ENCODE measurements around the gene IDH3B.

Gene IDH3B

DNA sequence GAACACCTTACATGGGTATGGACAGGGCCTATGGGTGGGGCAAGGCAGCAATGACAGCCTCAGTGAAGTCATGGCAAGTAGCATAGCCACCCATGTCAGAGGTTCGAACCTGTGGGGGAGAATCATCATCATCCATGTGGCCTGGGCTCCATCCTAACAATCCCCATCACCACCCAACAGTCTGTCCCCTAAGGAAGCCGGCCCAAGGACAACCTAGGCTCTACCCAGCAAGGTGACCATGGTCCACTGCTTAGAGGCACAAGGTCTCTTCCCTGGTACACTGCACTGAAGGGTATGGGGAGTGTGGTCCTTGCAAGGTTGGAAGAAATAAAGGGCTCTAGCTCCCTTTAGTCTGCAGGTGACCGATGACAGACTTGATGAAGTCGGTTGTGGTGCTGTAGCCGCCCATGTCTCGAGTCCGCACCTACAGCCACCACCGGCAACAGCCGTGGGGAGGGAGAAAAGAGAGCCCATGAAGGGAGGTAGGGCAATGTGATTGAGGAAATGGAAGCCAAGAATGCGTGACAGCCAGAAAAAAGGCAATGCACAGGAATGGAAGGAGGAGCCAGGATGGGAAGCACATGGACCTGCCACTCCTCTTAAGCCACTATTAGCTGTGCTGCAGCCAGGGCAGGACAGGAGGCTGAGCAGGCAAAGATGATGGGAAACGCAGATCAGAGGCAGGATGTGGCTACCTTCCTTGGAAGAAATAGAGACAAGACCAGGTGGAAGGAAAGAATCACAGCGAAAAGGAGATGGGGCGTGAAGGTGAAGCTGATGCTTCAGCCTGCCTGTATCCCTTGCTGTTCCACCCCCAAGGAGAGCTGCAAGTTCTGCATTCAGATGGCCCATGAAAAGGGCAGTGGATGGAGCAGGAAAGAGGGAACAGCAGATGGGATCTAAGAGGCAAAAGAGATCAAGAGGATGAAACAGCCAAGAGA, 5.3 kb downstream of the IDH3B start:
- H3K4me3 ChIP-seq (ENCODE audit: low read depth, low read length), result no peak overlapping the region
- no peak for DNase-seq (ENCODE audit: low read depth)

DNA sequence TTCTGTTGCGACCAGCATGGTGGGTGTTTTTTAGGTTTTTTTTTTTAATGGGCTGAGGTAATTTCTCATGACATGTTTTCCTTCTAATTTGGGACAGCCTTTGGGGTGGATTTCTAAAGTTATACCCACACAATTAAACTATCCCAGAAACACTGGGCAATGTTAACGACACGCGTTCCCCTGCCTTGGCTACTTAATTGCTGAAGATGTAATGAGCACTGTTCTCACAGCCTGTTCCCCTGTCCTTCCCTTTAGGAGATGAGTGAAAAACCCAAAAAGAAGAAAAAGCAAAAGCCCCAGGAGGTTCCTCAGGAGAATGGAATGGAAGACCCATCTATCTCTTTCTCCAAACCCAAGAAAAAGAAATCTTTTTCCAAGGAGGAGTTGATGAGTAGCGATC, 6.3 kb downstream of the IDH3B start:
- no peak overlapping the region for H3K4me3 ChIP-seq (ENCODE audit: low read depth, low read length)
- DNase-seq (ENCODE audit: low read depth), result no peak

DNA sequence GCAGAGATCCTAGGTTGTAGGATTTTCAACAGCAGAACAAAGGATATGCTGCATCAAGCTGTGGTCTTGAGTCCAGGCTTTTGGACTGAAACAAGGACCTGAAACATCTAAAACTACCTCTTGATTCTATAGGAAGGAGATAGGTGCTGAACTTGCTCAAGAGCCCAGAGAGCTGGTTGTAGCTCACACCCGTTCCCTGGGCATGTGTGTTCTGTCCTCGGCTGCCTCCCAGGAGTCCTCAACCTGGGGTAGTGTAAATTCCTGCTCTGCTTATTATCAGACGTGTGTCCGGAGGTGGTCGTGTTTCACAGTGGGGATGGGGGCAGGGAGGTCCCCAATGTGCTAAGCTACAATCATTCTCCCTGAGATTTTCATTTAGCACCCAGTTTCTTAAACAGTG, 6.8 kb downstream of the IDH3B start:
- DNase-seq (ENCODE audit: low read depth), result no peak

DNA sequence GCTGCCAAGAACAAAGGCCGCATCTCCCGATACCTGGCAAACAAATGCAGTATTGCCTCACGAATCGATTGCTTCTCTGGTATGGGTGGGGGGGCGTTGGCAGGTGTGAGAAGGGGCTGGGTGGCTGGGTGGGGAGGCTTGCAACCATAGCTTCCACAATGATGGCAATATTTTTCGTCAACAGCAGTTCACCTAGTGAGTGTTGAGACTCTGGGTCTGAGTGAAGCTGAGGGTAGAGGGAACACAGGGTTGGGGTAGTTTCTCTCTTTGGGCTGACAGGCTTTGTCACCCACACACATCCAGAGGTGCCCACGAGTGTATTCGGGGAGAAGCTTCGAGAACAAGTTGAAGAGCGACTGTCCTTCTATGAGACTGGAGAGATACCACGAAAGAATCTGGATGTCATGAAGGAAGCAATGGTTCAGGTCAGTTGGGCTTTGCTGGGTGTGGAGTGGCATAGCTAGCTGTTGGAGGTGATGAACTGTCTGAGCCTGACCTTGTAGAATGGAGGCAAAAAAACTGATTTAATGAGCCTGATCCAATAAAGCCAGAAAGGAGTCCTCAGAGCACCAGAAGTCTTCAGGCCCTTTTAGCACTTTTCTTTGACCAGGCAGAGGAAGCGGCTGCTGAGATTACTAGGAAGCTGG, 7.4 kb downstream of the IDH3B start:
- no peak for DNase-seq (ENCODE audit: low read depth)

More for the DNA sequence above, 6.8 kb downstream of the IDH3B start:
- no peak overlapping the region for H3K4me3 ChIP-seq (ENCODE audit: low read depth, low read length)

DNA sequence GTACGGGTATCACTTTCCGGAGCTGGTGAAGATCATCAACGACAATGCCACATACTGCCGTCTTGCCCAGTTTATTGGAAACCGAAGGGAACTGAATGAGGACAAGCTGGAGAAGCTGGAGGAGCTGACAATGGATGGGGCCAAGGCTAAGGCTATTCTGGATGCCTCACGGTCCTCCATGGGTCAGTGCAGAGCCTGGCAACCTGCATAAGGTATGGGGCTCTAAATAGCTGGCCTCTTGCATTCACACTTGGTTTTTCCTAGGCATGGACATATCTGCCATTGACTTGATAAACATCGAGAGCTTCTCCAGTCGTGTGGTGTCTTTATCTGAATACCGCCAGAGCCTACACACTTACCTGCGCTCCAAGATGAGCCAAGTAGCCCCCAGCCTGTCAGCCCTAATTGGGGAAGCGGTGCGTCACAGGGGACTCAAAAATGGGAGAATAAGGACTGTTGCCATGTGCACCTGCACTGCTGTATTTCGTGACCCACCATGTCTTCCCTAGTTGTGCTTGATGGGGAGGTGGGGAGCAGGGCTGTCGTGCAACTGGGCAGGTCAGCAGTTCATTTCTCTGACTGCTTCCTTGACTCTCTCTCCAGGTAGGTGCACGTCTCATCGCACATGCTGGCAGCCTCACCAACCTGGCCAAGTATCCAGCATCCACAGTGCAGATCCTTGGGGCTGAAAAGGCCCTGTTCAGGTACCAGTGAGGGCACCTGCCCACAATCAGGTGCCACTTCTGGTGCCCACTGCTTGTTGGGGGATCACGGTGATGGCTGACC, 8.5 kb downstream of the IDH3B start:
- no peak for DNase-seq (ENCODE audit: low read depth)
- no peak overlapping the region for H3K4me3 ChIP-seq (ENCODE audit: low read depth, low read length)

More for the DNA sequence above, 7.4 kb downstream of the IDH3B start:
- H3K4me3 ChIP-seq (ENCODE audit: low read depth, low read length), result no peak overlapping the region

DNA sequence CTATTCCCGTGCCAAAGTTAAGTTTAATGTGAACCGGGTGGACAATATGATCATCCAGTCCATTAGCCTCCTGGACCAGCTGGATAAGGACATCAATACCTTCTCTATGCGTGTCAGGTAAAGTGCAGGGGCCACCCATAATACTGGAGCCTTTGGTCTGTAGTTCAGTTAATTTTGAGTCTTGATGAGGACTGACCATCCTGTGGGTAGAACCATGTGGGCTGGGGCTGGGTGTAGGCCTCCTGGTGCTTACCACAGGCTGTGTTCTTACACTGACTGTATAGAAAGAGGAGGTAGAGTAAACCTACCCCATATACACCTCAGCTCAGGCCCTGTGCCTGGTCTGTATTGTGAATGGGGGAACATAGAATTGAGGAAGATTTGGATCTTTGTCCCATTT, 9.2 kb downstream of the IDH3B start:
- DNase-seq (ENCODE audit: low read depth), result no peak
- no peak overlapping the region for H3K4me3 ChIP-seq (ENCODE audit: low read depth, low read length)

DNA sequence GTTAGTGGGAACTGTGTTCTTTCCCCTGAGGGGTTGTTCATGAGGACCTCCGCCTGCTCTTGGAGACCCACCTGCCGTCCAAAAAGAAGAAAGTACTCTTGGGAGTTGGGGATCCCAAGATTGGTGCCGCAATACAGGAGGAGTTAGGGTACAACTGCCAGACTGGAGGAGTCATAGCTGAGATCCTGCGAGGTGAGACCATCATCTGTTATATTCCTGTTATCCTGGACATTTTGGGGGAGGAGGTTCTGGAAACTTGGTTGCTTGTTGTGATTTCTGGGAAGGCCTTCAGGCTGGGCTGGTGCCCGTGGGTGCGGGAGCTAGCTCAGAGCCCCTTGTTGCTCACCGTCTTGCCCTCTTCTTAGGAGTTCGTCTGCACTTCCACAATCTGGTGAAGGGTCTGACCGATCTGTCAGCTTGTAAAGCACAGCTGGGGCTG, 9.6 kb downstream of the IDH3B start:
- no peak for DNase-seq (ENCODE audit: low read depth)
- peak overlapping the region; percentile 87 for H3K4me3 ChIP-seq (ENCODE audit: low read depth, low read length)

DNA sequence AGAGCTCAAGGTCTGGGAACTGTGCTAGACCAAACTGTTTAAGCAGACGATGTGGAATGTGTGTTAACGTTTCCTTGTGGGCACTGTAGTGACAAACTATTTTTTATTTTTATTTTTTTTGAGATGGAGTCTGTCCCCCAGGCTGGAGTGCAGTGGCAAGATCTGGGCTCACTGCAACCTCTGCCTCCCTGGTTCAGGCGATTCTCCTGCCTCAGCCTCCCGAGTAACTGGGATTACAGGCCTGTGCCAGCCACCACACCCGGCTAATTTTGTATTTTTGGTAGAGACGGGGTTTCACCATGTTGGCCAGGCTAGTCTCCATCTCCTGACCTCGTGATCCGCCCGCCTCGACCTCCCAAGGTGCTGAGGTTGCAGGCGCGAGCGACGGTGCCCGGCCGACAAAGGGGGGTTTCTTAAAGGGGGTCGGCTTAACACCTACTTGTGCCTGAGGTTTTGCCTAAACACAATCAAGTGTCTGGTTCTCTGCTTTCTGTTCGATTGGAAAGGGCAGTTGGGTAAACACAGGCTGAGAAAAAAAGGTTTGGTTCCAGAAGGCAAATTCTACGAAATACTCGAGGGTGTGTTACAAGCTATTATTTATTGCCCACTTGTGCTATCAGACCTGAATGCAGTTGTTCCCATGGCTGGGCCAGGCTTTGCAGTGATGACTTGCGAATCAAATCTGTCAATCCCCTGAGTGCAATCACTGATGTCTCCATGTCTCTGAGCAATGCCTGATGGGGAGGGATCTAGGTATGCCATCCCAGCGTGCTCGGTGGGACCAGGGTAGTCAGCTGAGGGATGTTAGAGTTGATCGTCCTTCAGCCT, 10.2 kb downstream of the IDH3B start:
- DNase-seq (ENCODE audit: low read depth), result no peak
- H3K4me3 ChIP-seq (ENCODE audit: low read depth, low read length), result peak overlapping the region; percentile 87

DNA sequence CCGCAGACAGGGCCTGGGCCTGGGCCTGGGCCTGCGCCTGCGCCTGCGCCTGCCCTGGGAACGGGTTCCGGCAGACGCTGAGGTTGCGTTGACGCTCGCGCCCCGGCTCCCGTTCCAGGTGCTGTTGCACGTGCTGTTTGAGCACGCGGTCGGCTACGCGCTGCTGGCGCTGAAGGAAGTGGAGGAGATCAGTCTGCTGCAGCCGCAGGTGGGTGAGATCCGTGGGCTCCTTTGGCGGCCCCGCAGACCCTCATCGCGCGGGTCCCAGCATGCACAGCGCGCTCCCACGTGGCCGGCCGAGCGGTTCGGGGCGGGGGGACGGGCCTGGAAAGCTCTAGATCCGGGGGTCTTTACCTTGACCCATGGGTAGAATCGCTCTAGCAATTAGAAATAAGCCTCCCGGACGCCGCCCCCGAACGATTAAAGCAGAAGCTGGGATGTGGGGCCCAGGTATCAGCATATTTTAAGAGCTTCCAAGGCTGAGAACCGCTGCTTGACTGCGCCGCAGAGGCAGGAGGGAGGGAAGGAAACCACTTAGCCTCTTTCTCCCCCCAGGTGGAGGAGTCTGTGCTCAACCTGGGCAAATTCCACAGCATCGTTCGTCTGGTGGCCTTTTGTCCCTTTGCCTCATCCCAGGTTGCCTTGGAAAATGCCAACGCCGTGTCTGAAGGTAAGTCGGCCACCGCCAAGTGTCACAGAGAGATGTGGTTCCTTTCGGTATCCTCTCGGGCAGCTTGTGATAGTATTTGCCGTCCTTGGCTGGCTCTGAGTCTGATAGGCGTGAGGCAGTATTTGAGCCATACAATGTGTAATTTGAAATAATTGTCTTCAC, 11.1 kb downstream of the IDH3B start:
- H3K4me3 ChIP-seq (ENCODE audit: low read depth, low read length), result peak overlapping the region; percentile 87
- DNase-seq (ENCODE audit: low read depth), result no peak

DNA sequence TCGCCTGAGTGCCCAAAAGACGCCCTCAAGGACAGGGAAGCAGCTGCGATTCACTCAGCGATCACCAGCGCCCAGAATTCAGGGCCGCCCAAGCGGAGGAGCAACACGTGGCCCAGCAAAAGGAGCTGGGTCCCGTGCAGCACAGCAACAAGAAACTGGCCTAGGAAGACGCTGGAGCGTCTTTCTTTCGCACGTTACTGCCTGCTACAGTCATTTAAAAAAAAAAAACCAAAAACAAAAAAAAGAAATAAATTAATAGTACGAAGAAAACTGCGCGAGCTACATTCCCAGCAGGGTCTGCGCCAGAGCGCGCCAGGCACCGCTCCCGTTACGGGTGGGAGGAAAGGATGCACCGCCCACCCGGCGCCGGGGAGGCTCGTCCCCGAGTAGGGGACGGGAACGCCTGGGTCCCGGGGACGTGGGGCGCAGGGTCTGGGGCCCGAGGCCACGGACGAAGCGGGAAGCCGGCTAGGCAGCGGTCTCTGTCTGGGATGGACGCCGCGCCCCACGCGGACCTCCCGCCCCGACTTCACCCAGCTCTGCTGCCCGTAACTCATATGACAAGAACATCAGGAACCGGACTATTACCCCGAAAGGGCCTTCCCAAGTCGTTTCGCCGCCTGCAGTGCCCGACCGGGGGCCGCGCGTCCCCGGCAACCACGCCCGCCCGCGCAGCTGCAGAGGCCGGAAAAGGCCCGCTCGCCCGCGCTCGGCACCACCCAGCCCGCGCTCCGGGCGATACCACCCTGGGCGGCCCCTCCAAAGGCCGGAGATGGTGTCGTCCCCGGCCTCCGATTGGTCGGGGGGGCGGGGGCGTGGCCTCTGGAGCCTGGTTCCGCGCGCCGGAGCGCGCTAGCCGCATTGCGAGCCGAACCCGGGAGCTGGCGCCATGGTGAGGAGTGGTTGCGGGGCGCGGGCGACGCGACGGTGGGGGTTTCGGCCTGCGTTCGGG, 12.0 kb downstream of the IDH3B start, which contains the start of gene NOP56:
Gene NOP56, plus strand, starts transcription at position 861 of the 952 bp plus-strand sequence. Its CDS starts 29 bp downstream, at position 890.
- DNase-seq (ENCODE audit: low read depth), result peak; percentile 68
- H3K4me3 ChIP-seq (ENCODE audit: low read depth, low read length), result peak within 1 kb of the TSS; percentile 87

DNA sequence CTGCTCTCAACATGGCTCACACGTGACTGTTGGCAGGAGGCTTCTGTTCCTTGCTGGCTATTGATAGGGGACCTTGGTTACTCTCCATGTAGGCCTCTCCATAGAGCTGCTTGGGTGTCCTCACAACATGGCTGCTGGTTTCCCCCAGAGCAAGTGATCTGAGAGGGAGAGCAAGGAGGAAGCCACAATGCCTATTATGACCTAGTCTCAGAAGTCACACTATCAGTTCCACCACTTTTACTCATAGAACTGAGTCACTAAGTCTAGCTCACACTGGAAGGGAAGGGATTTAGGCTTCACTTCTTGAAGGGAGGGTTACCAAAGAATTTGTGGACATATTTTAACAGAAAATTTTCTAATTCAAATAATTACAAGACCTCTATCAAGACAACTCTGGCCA, 20.3 kb downstream of the IDH3B start:
- no peak for DNase-seq (ENCODE audit: low read depth)
- no peak overlapping the region for H3K4me3 ChIP-seq (ENCODE audit: low read depth, low read length)

DNA sequence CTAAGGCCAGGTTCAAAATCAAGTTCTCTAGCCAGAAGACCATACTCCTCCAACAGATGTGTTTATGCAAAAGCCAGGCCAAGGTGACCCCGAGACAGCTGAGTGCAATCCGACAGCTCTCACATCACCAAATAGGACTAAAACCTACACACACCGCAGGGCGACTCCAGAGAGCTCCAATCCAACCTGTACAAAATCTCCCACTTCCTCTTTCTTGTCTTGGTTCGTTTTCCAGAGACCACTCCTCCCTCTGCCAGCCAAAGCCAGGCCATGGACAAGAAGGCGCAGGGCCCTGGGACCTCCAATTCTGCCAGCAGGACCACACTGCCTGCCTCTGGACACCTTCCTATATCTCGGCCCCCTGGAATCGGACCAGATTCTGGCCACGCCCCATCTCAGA, 23.1 kb downstream of the IDH3B start:
- DNase-seq (ENCODE audit: low read depth), result no peak
- H3K4me3 ChIP-seq (ENCODE audit: low read depth, low read length), result no peak overlapping the region

DNA sequence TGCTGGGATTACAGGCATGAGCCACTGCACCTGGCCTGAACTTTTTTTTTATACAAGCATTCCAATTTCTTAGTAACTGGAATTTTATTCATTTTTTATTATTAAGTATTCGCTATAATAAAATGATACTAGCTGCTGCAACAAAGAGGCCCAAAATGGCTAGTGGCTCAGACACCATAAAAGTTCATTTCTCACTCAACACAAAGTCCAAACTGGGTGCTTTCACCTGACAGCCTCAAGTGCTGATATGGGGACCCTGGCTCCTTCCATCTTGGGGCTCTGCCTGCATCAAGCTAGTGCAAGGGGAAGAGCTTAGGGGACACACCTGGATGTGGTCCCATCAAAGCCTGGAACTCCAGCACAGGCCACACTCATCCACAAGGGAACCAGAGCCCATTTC, 23.8 kb downstream of the IDH3B start:
- DNase-seq (ENCODE audit: low read depth), result no peak
- H3K4me3 ChIP-seq (ENCODE audit: low read depth, low read length), result no peak overlapping the region

DNA sequence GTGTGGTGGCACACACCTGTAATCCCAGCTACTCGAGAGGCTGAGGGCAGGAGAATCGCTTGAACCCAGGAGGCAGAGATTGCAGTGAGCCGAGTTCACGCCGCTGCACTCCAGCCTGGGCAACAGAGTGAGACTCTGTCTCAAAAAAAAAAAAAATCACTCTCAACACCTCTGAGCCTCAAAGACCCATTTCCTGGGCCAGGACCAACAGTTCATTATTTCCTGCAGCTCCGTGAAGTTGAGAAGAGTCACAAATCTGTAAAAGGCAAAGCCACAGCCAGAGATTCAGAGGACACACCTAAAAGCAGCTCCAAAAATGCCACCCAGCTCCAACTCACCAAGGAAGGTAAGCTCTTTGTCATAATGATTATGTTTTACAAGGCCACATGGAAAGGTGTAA, 26.8 kb downstream of the IDH3B start:
- no peak overlapping the region for H3K4me3 ChIP-seq (ENCODE audit: low read depth, low read length)
- no peak for DNase-seq (ENCODE audit: low read depth)

DNA sequence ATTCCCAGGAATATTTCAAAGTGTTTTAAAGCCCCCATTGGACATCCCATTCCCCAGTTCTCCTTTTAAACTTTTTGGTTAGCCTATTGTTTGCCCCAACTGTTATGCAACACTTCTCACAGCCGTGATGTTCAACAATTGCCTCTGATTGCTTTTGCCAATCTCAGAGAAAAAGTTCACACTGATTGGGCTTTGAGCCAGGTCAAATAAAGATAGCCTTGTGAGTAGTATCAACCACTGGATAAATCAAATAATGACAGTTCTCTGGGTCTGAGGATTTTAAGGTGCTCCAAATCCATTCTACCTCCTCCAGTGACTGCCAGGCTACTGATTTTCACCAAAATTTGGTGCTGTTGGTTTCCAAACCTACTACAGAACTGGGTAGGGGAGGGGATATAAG, 30.6 kb downstream of the IDH3B start:
- no peak overlapping the region for H3K4me3 ChIP-seq (ENCODE audit: low read depth, low read length)
- no peak for DNase-seq (ENCODE audit: low read depth)

DNA sequence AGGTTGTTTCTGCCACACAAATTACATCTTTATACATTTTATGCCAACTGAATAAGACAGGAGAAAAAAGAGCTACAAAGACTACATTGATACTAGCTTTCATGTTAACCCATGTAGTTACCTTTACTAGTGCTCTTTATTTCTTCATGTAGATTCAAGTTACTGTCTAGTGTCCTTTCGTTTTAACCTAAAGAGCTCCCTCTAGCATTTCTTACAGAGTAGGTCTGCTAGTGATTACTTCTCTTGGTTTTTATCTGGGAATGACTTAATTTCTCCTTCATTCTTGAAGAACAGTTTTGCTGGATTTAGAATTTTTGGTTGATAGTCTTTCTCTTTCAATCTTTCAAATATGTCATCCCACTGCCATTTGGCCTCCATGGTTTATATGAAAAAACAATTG, 32.8 kb downstream of the IDH3B start:
- DNase-seq (ENCODE audit: low read depth), result no peak
- H3K4me3 ChIP-seq (ENCODE audit: low read depth, low read length), result no peak overlapping the region

DNA sequence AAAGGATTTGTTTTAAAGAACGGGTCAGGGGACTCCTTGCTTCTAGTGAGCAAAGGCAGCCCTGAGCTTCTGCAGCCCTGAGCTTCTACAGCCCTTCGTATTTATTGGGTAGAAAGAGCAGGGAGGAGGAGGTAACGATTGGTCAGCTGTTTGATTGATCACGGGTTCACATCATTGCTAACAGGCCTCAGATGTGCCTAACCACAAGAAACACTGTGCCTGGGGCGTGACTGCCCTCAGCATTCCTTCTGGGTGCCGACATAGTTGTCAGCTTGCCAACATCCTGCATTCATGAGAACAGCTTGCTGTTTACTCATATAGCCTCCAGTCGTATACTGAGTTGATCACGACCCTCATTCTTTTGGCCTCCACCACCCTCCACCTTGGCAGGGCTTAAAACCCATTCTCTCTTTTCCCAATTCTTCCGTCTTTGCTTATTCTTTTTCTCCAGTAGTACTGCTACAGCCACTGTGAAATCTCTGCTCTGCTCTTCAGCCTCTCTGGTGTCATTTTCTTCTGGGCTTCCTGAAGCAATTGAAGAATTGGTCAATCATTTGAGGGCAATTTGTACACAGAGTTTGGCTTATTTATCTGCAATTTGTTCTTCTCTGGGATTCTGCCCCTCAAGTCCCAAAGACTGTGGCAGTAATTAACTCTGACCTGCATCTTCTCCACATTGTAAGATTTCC, 37.0 kb downstream of the IDH3B start:
- no peak overlapping the region for H3K4me3 ChIP-seq (ENCODE audit: low read depth, low read length)
- DNase-seq (ENCODE audit: low read depth), result peak; percentile 7
